ENCODE results near the gene ESR2. TPM values are rescaled to one million over a fixed set of nuclear protein-coding genes. Genes with fewer than 3 reads are reported as not detected.
A peak's percentile ranks its signal among the peaks of the same experiment; 100 is the strongest.

ESR2 gene
- total RNA-seq, 1 experiment from 2014 or later, result 0.15 TPM

DNA sequence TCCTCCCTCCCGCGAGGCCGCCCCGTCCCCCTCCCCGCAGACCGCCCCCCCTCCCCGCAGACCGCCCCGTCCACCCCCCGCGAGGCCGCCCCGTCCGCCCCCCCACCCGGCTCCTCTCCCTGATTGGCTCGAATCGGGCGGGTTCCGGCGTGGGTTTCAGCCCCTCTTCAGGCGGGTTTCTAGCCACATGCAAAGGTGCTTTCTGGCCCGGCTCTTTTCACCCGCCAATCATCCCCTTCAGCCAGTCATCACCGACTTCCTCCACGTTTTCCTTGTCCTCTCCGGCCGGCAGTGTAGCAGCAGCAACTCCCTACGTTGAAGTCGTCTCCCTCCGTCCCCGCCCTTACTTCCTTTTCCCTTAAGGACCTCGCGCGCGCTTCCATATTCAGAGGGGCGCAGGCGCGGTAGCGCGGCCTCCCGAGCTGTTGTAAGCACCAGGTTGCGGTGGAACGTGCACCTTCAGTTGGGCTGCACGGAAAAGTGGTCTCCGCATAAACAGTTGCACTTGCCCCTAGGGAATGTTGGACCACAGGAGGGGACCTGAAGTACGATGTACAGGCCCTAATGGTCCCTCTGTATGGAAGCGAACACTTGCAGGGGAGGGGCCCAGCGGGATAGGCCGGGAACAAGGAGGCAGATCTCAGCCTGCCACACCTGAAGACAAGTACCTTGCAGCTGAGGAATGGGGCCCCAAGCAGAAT lies 44.6 kb upstream of the ESR2 start:
- Histone ChIP-seq H2BK120ac (ENCODE audit: low read depth, low read length, poor library complexity, severe bottlenecking) (no peak overlapping the region), H3K4me1 (ENCODE audit: insufficient read depth, low read length) (no peaks in the 10 kb centered on the region), H4K5ac (ENCODE audit: insufficient read length, low read depth, low read length) (no peak overlapping the region), H3T11ph (ENCODE audit: low read length) (no peak overlapping the region), H3K4me2 (ENCODE audit: insufficient read depth, insufficient read length, low read length) (peak overlapping the region; percentile 47), H2BK12ac (ENCODE audit: insufficient read length, low read depth, low read length) (no peak overlapping the region), H3K4ac (ENCODE audit: low read depth, low read length) (no peak overlapping the region), H3K23ac (ENCODE audit: insufficient read length, low read depth, low read length) (no peak overlapping the region), H2AFZ (ENCODE audit: low read length) (no peak overlapping the region), H3K27me3 (ENCODE audit: insufficient read depth, low read length) (no peaks in the 10 kb centered on the region), H2BK15ac (ENCODE audit: low read depth, low read length) (no peak overlapping the region), H2AK5ac (ENCODE audit: insufficient read length, low read length) (no peak overlapping the region), H2BK20ac (ENCODE audit: low read depth, low read length, poor library complexity, severe bottlenecking) (no peak overlapping the region), H3K14ac (ENCODE audit: insufficient read depth, low read length) (peak overlapping the region; percentile 83), H3K79me1 (ENCODE audit: insufficient read depth, low read depth, low read length, poor library complexity, severe bottlenecking) (no peaks in the 10 kb centered on the region), H3K79me2 (ENCODE audit: insufficient read depth, low read length) (no peaks in the 10 kb centered on the region), H4K91ac (ENCODE audit: insufficient read length, low read depth, low read length) (no peak overlapping the region), H2BK5ac (ENCODE audit: insufficient read length, low read length) (no peak overlapping the region), H4K20me1 (ENCODE audit: control insufficient read depth, insufficient read depth, insufficient read length) (no peaks in the 10 kb centered on the region), H4K8ac (replicated peaks; ENCODE audit: insufficient read length, low read depth, low read length) (no peak overlapping the region), H3K18ac (ENCODE audit: insufficient read length, low read depth, low read length) (peak overlapping the region; percentile 72), H3K9me3 (ENCODE audit: control insufficient read depth, low read depth, low read length) (no peaks in the 10 kb centered on the region), H3K23me2 (ENCODE audit: insufficient read length, low read depth, low read length, poor library complexity, severe bottlenecking) (peaks cover 13% of the 10 kb centered on the region), H3K9ac (ENCODE audit: extremely low read depth, insufficient read length, low read length) (peak overlapping the region; percentile 71), H3K27ac (ENCODE audit: insufficient read length, low read depth, low read length) (peak overlapping the region; percentile 58), H3K56ac (ENCODE audit: insufficient read length, low read depth, low read length) (no peak overlapping the region)
- H3K27me3 Mint-ChIP-seq (ENCODE audit: low read depth), result peaks cover 2% of the 10 kb centered on the region; the same call in 1 of the 2 replicates
- TF ChIP-seq, protein P1, sequence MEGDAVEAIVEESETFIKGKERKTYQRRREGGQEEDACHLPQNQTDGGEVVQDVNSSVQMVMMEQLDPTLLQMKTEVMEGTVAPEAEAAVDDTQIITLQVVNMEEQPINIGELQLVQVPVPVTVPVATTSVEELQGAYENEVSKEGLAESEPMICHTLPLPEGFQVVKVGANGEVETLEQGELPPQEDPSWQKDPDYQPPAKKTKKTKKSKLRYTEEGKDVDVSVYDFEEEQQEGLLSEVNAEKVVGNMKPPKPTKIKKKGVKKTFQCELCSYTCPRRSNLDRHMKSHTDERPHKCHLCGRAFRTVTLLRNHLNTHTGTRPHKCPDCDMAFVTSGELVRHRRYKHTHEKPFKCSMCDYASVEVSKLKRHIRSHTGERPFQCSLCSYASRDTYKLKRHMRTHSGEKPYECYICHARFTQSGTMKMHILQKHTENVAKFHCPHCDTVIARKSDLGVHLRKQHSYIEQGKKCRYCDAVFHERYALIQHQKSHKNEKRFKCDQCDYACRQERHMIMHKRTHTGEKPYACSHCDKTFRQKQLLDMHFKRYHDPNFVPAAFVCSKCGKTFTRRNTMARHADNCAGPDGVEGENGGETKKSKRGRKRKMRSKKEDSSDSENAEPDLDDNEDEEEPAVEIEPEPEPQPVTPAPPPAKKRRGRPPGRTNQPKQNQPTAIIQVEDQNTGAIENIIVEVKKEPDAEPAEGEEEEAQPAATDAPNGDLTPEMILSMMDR (conservative IDR thresholded peaks at IDR 0.05), result no peak
- peaks cover 13 to 15% of the 10 kb centered on the region in 2 experiments for H3K9me3 Mint-ChIP-seq
- peak; percentile 99 for DNase-seq
- peaks cover 21 to 30% of the 10 kb centered on the region in 2 experiments for H3K4me1 Mint-ChIP-seq
- peak overlapping the region; percentile 97 to 99 (median 98) for H3K27ac Mint-ChIP-seq
- H3K4me3 Mint-ChIP-seq, result peak overlapping the region; percentile 89 to 93
- no CpG with 5 or more reads among the region's 49 CpGs for WGBS (ENCODE audit: extremely low coverage, insufficient read length, low lambda C conversion rate)
- peaks cover 5 to 11% (median 6%) of the 10 kb centered on the region in 3 experiments for H3K36me3 Mint-ChIP-seq (ENCODE audit: insufficient read depth in 1 of 3, low read depth in 3 of 3)
